DND-41 (cell line): Measurements from ENCODE around the gene DHDDS.

Source experiments
- EZH2 ChIP-seq: IDR thresholded peaks from 3 replicates; pipeline ENCODE4 v1.6.1; 2012; ENCODE audit warnings: borderline replicate concordance, low read depth, mild to moderate bottlenecking, moderate library complexity, low read length, inconsistent platforms; ENCODE audit not compliant: severe bottlenecking
- TF ChIP-seq, protein P1 (sequence below): IDR thresholded peaks from 2 replicates; pipeline ENCODE4 v1.5.1; 2012; ENCODE audit warnings: borderline replicate concordance, low read length, moderate library complexity, mild to moderate bottlenecking; ENCODE audit not compliant: poor library complexity, severe bottlenecking; ENCODE audit errors: extremely low read depth

DNA sequence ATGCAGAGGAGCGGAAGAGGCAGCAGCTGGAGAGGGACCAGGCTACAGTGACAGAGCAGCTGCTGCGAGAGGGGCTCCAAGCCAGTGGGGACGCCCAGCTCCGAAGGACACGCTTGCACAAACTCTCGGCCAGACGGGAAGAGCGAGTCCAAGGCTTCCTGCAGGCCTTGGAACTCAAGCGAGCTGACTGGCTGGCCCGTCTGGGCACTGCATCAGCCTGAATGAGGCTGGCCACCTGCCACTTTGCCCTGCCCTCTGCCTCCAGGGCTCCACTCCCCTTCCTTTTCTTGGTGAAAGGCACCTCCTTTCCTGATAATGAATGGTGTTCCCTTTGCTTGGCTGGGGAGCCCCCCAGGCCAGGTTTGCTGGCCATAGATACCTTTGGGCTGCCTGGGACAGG, 36.8 kb downstream of the DHDDS start:
- TF ChIP-seq, protein P1, sequence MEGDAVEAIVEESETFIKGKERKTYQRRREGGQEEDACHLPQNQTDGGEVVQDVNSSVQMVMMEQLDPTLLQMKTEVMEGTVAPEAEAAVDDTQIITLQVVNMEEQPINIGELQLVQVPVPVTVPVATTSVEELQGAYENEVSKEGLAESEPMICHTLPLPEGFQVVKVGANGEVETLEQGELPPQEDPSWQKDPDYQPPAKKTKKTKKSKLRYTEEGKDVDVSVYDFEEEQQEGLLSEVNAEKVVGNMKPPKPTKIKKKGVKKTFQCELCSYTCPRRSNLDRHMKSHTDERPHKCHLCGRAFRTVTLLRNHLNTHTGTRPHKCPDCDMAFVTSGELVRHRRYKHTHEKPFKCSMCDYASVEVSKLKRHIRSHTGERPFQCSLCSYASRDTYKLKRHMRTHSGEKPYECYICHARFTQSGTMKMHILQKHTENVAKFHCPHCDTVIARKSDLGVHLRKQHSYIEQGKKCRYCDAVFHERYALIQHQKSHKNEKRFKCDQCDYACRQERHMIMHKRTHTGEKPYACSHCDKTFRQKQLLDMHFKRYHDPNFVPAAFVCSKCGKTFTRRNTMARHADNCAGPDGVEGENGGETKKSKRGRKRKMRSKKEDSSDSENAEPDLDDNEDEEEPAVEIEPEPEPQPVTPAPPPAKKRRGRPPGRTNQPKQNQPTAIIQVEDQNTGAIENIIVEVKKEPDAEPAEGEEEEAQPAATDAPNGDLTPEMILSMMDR = no peak
- no peak for TF ChIP-seq EZH2
